LNCAP (cell line): ENCODE results near the gene TENT5C.

Experiments used
- CTCF ChIP-seq: fragments of 450-650 bp; IDR thresholded peaks from 2 replicates; pipeline ENCODE4 v1.5.1; 2017; ENCODE audit warnings: mild to moderate bottlenecking

Gene TENT5C

GRCh38 chr1:117657031-117657430 is 51.2 kb downstream of the TENT5C start:
- no peak for TF ChIP-seq CTCF

- no peak for TF ChIP-seq CTCF
These were observed 52.3 kb downstream of the TENT5C start for GRCh38 chr1:117657949-117658660.

- no peak for TF ChIP-seq CTCF
These were observed 52.8 kb downstream of the TENT5C start for GRCh38 chr1:117658676-117659075.

- TF ChIP-seq CTCF = no peak
These were observed 53.9 kb downstream of the TENT5C start for GRCh38 chr1:117659550-117660270.

GRCh38 chr1:117660271-117660965 is 54.6 kb downstream of the TENT5C start:
- TF ChIP-seq CTCF = no peak

GRCh38 chr1:117661027-117661426 is 55.2 kb downstream of the TENT5C start:
- no peak for TF ChIP-seq CTCF

GRCh38 chr1:117662667-117663066 is 56.8 kb downstream of the TENT5C start:
- no peak for TF ChIP-seq CTCF
